ENCODE measurements around the gene SASH1. TPM values are rescaled to one million over a fixed set of nuclear protein-coding genes. Genes with fewer than 3 reads are reported as not detected.

Gene SASH1
- total and polyA plus RNA-seq, 9 of the 15 experiments (the other 6 are each of a cell fraction or from before 2014, with no cell fraction given), result 0.35 to 3.5 (median 1.6) TPM

- H3K9me1 ChIP-seq (ENCODE audit: control insufficient read depth, insufficient read depth, low read length), result no peaks in the 10 kb centered on the region
- peaks cover 0 to 9% of the 10 kb centered on the region in 2 experiments; a peak in 1 of 5 replicates for H3K27me3 ChIP-seq (ENCODE audit: control insufficient read depth in 2 of 2, insufficient read depth in 2 of 2, low read length in 2 of 2)
- ATAC-seq, result no peak
- no peak overlapping the region for H3K4me2 ChIP-seq (ENCODE audit: insufficient read depth, low read length)
- DNase-seq (ENCODE audit: extremely low read depth in 1 of 4, low spot score in 3 of 4), result no peak
- in situ Hi-C loops (cut with MboI) (no loop called here), intact Hi-C loops (cut with micrococcal nuclease) (no loop called here)
- no peaks in the 10 kb centered on the region for H3K79me2 ChIP-seq (ENCODE audit: control insufficient read depth, insufficient read depth, low read length)
- no TSS peak for BruUV-seq (replicated peaks)
- no peaks in the 10 kb centered on the region for H3K4me1 ChIP-seq (replicated peaks in 1 of 2; ENCODE audit: control insufficient read depth in 2 of 2, insufficient read depth in 2 of 2, low read length in 2 of 2)
- H3K9me3 ChIP-seq (replicated peaks; ENCODE audit: control insufficient read depth, insufficient read depth, low read depth, low read length), result no peaks in the 10 kb centered on the region
- no peak overlapping the region for H3K27ac ChIP-seq (ENCODE audit: extremely low read depth, low read depth, low read length)
- no peak overlapping the region for H3K4me3 ChIP-seq
- no peak overlapping the region for H3K9ac ChIP-seq (ENCODE audit: insufficient read depth in 1 of 2, low read depth in 2 of 2, low read length in 2 of 2)
- H4K20me1 ChIP-seq (replicated peaks; ENCODE audit: control insufficient read depth, insufficient read depth, low read length), result no peaks in the 10 kb centered on the region
- POLR2A ChIA-PET, result no interaction called here
- H2AFZ ChIP-seq (ENCODE audit: low read depth, low read length), result no peak overlapping the region
- CTCF ChIA-PET (ENCODE audit: low intra/inter-chr PET ratio), result no interaction called here
- TF ChIP-seq PHTF2 (CRISPR knock-in tag; IDR thresholded peaks at IDR 0.05) (no peak), SPI1 (IDR thresholded peaks at IDR 0.05; ENCODE audit: borderline replicate concordance, low read depth, low read length) (peak; percentile 54)
- 16% methylated on average over 2 of the region's 2 CpGs for WGBS (ENCODE audit: insufficient coverage, low coverage, missing lambda C conversion rate)
- no peak for FAIRE-seq
- no peaks in the 10 kb centered on the region for H3K36me3 ChIP-seq (ENCODE audit: control insufficient read depth, insufficient read depth, low read length)
Measured at GRCh38 chr6:148306286-148306685, 36.4 kb upstream of the SASH1 start.

DNA sequence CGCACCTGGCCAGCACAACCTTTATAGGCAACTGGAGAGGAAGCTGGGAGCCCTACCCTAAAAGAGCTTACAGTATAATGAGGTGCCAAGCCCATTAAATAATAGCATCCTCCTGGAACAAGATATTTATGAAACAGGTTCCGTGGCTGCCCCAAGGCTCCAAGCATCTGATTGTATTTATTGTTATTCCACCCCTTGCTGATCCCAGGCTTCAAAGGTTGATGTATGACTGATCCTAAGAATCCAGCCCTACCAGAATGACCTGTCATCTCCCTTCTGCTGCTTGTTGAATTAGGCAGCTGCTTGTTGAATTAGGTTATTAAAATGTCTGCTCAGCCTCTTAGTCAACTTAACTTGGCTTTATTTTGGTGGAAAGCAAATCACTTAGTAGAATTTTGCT, 35.2 kb upstream of the SASH1 start:
- H3K27ac ChIP-seq (ENCODE audit: extremely low read depth, low read depth, low read length), result no peak overlapping the region
- intact Hi-C loops (cut with micrococcal nuclease), result no loop called here
- no peaks in the 10 kb centered on the region for H3K9me3 ChIP-seq (replicated peaks; ENCODE audit: control insufficient read depth, insufficient read depth, low read depth, low read length)
- FAIRE-seq (no peak), ATAC-seq (no peak), DNase-seq (ENCODE audit: extremely low read depth in 1 of 4, low spot score in 3 of 4) (no peak)
- 6% methylated on average over 2 of the region's 2 CpGs for WGBS (ENCODE audit: insufficient coverage, low coverage, missing lambda C conversion rate)
- CTCF ChIA-PET (ENCODE audit: low intra/inter-chr PET ratio), result no interaction called here
- H3K36me3 ChIP-seq (ENCODE audit: control insufficient read depth, insufficient read depth, low read length), result no peaks in the 10 kb centered on the region
- no peaks in the 10 kb centered on the region for H3K4me1 ChIP-seq (replicated peaks in 1 of 2; ENCODE audit: control insufficient read depth in 2 of 2, insufficient read depth in 2 of 2, low read length in 2 of 2)
- no peak overlapping the region for H2AFZ ChIP-seq (ENCODE audit: low read depth, low read length)
- BruUV-seq (replicated peaks), result no TSS peak
- H3K27me3 ChIP-seq (ENCODE audit: control insufficient read depth in 2 of 2, insufficient read depth in 2 of 2, low read length in 2 of 2), result peaks cover 0 to 9% of the 10 kb centered on the region in 2 experiments; a peak in 1 of 5 replicates
- H3K9ac ChIP-seq (ENCODE audit: insufficient read depth in 1 of 2, low read depth in 2 of 2, low read length in 2 of 2), result no peak overlapping the region
- no peak overlapping the region for H3K4me3 ChIP-seq
- TF ChIP-seq CBFB (CRISPR knock-in tag; IDR thresholded peaks at IDR 0.05), result no peak
- TF ChIP-seq KAT7 (CRISPR knock-in tag; IDR thresholded peaks at IDR 0.05; ENCODE audit: borderline replicate concordance), result no peak
- TF ChIP-seq NFATC3 (IDR thresholded peaks at IDR 0.05), result no peak
- no peak for TF ChIP-seq SIN3B (IDR thresholded peaks at IDR 0.05; ENCODE audit: low read depth)
- TF ChIP-seq EP300 (IDR thresholded peaks at IDR 0.05; ENCODE audit: low read length), result no peak
- no peaks in the 10 kb centered on the region for H3K9me1 ChIP-seq (ENCODE audit: control insufficient read depth, insufficient read depth, low read length)
- POLR2A ChIA-PET, result no interaction called here
- no peaks in the 10 kb centered on the region for H3K79me2 ChIP-seq (ENCODE audit: control insufficient read depth, insufficient read depth, low read length)
- in situ Hi-C loops (cut with MboI), result no loop called here
- H4K20me1 ChIP-seq (replicated peaks; ENCODE audit: control insufficient read depth, insufficient read depth, low read length), result no peaks in the 10 kb centered on the region
- H3K4me2 ChIP-seq (ENCODE audit: insufficient read depth, low read length), result no peak overlapping the region
